Measurements from ENCODE around the gene PLXNA4.

The PLXNA4 gene

GRCh38 chr7:132318352-132319318 lies 257.6 kb downstream of the PLXNA4 start:
- DNase-seq (ENCODE audit: low spot score): peak; percentile 73

- DNase-seq (ENCODE audit: low spot score): no peak
Measured at GRCh38 chr7:132317701-132318351, 258.4 kb downstream of the PLXNA4 start.

- no peak for DNase-seq (ENCODE audit: low spot score)
Measured at GRCh38 chr7:132312531-132313055, 263.7 kb downstream of the PLXNA4 start.

- no peak for DNase-seq (ENCODE audit: low spot score)
Measured at GRCh38 chr7:132311733-132312132, 264.5 kb downstream of the PLXNA4 start.

- DNase-seq (ENCODE audit: low spot score): no peak
Measured at GRCh38 chr7:132309102-132309805, 267.0 kb downstream of the PLXNA4 start.

GRCh38 chr7:132307465-132307864 lies 268.8 kb downstream of the PLXNA4 start:
- no peak for DNase-seq (ENCODE audit: low spot score)

GRCh38 chr7:132300599-132301277 lies 275.5 kb downstream of the PLXNA4 start:
- no peak for DNase-seq (ENCODE audit: low spot score)

GRCh38 chr7:132298790-132299189 lies 277.5 kb downstream of the PLXNA4 start:
- DNase-seq (ENCODE audit: low spot score): no peak

GRCh38 chr7:132296820-132297219 lies 279.4 kb downstream of the PLXNA4 start:
- no peak for DNase-seq (ENCODE audit: low spot score)

GRCh38 chr7:132295175-132295574 lies 281.1 kb downstream of the PLXNA4 start:
- no peak for DNase-seq (ENCODE audit: low spot score)

GRCh38 chr7:132292803-132293202 lies 283.5 kb downstream of the PLXNA4 start:
- no peak for DNase-seq (ENCODE audit: low spot score)

- no peak for DNase-seq (ENCODE audit: low spot score)
Measured at GRCh38 chr7:132291481-132291880, 284.8 kb downstream of the PLXNA4 start.

- no peak for DNase-seq (ENCODE audit: low spot score)
Measured at GRCh38 chr7:132290021-132290420, 286.2 kb downstream of the PLXNA4 start.

GRCh38 chr7:132286836-132287235 lies 289.4 kb downstream of the PLXNA4 start:
- DNase-seq (ENCODE audit: low spot score): no peak

GRCh38 chr7:132280335-132280734 lies 295.9 kb downstream of the PLXNA4 start:
- DNase-seq (ENCODE audit: low spot score): no peak

GRCh38 chr7:132279718-132280117 lies 296.6 kb downstream of the PLXNA4 start:
- DNase-seq (ENCODE audit: low spot score): no peak

GRCh38 chr7:132276976-132277725 lies 299.1 kb downstream of the PLXNA4 start:
- no peak for DNase-seq (ENCODE audit: low spot score)

- DNase-seq (ENCODE audit: low spot score): no peak
Measured at GRCh38 chr7:132276234-132276630, 300.0 kb downstream of the PLXNA4 start.

- DNase-seq (ENCODE audit: low spot score): no peak
Measured at GRCh38 chr7:132275416-132276233, 300.6 kb downstream of the PLXNA4 start.

GRCh38 chr7:132272763-132273371 lies 303.4 kb downstream of the PLXNA4 start:
- no peak for DNase-seq (ENCODE audit: low spot score)

All from activated CD4-positive, alpha-beta T cell treated with anti-CD3 and anti-CD28 coated beads, Interleukin-2, Interleukin-4, amounts not matched to agents 100 ng/mL and 50 ng/mL, durations not matched to agents 16 hours and 8 hours (primary cell).